Osteocyte (in vitro differentiated cells): Measurements from ENCODE around the gene C10orf143. TPM values are rescaled to one million over a fixed set of nuclear protein-coding genes. Genes with fewer than 3 reads are reported as not detected.

Source experiments
- DNase-seq: peaks from one replicate; pipeline ENCODE4 v3.0.0; 2021; ENCODE audit warnings: mixed read lengths; ENCODE audit not compliant: unreplicated experiment; ENCODE audit errors: extremely low spot score
- H3K27ac Mint-ChIP-seq: one replicate; pipeline ENCODE4 v1.8.0; 2021; ENCODE audit warnings: mild to moderate bottlenecking, mixed read lengths; ENCODE audit not compliant: unreplicated experiment
- H3K27me3 Mint-ChIP-seq: one replicate; pipeline ENCODE4 v1.8.0; 2021; ENCODE audit warnings: mixed read lengths; ENCODE audit not compliant: unreplicated experiment
- H3K36me3 Mint-ChIP-seq: one replicate; pipeline ENCODE4 v1.8.0; 2021; ENCODE audit warnings: mixed read lengths; ENCODE audit not compliant: unreplicated experiment
- H3K4me1 Mint-ChIP-seq: one replicate; pipeline ENCODE4 v1.8.0; 2021; ENCODE audit warnings: mixed read lengths; ENCODE audit not compliant: unreplicated experiment
- H3K4me3 Mint-ChIP-seq: one replicate; pipeline ENCODE4 v1.8.0; 2021; ENCODE audit warnings: mild to moderate bottlenecking, moderate library complexity, mixed read lengths; ENCODE audit not compliant: unreplicated experiment
- H3K9me3 Mint-ChIP-seq: one replicate; pipeline ENCODE4 v1.8.0; 2021; ENCODE audit warnings: mixed read lengths; ENCODE audit not compliant: unreplicated experiment
- total RNA-seq: library from RNA; stranded (reverse); gene quantifications from 2 replicates; pipeline ENCODE4 v1.2.1, GENCODE V29; 2021
- TF ChIP-seq, protein P1 (sequence below): fragments of 200-600 bp; sonication (generic); IDR thresholded peaks from 2 replicates; pipeline ENCODE4 v1.5.0; 2021; ENCODE audit warnings: antibody characterized with exemption, mild to moderate bottlenecking, moderate library complexity

The C10orf143 gene
- total RNA-seq, 1 donor from 2014 or later: 4.1 TPM

DNA sequence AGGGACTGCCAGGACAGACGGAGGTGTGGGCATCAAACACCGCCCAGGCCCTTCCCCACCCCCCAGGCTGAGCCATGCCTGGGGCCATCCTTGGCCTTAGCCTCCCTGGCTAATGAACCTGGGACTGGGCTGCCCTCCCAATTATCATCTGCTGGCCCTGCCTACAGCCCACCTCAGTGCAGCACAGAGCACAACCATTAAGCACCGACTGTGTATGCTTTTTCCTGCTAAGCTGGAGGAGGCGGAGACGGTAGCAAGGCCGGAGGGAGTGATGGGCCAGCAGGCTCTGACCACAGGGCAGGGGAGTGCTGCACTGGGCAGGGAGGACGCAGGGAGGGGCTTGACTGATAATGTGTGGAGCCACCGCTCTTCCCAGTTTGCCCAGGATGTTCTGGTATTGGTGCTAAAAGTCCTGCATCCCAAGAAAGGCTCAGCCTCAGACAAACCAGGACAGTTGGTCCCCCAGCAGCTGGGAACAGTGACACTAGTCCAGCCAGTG, 72.0 kb downstream of the C10orf143 start:
- H3K27me3 Mint-ChIP-seq: no peaks in the 10 kb centered on the region
- TF ChIP-seq, protein P1, sequence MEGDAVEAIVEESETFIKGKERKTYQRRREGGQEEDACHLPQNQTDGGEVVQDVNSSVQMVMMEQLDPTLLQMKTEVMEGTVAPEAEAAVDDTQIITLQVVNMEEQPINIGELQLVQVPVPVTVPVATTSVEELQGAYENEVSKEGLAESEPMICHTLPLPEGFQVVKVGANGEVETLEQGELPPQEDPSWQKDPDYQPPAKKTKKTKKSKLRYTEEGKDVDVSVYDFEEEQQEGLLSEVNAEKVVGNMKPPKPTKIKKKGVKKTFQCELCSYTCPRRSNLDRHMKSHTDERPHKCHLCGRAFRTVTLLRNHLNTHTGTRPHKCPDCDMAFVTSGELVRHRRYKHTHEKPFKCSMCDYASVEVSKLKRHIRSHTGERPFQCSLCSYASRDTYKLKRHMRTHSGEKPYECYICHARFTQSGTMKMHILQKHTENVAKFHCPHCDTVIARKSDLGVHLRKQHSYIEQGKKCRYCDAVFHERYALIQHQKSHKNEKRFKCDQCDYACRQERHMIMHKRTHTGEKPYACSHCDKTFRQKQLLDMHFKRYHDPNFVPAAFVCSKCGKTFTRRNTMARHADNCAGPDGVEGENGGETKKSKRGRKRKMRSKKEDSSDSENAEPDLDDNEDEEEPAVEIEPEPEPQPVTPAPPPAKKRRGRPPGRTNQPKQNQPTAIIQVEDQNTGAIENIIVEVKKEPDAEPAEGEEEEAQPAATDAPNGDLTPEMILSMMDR: no peak
- no peaks in the 10 kb centered on the region for H3K4me1 Mint-ChIP-seq
- no peaks in the 10 kb centered on the region for H3K36me3 Mint-ChIP-seq
- H3K4me3 Mint-ChIP-seq: no peak overlapping the region
- peaks cover 5% of the 10 kb centered on the region for H3K9me3 Mint-ChIP-seq
- no peak overlapping the region for H3K27ac Mint-ChIP-seq
- DNase-seq: no peak

DNA sequence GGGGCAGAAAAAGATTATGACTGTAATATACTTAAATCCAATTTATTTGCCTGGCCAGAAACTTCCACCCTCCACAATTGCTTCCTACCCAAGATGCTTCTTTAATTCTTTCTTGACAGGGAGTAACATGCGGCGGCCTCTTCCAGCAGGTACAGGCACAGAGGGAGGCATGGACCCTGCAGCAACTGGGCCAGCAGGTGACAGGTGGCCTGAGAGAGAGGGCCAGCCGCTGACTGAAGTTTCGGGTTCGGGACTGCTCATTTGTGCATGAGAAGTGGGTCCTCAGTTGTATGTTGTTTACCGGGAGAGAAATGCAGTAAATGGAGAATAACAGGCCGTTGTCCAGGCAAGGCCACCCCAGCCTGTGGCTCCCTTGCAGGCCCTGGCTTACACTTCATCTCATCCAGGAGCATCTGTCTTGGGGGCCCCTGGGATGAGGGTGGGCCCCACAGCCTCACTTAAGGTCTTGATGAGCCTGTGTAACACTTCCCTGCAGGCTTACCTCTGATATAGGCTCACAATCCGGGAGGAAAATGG, 72.5 kb downstream of the C10orf143 start:
- H3K27ac Mint-ChIP-seq: no peak overlapping the region
- peaks cover 5% of the 10 kb centered on the region for H3K9me3 Mint-ChIP-seq
- TF ChIP-seq, protein P1: no peak
- no peaks in the 10 kb centered on the region for H3K27me3 Mint-ChIP-seq
- no peak for DNase-seq
- H3K36me3 Mint-ChIP-seq: no peaks in the 10 kb centered on the region
- H3K4me1 Mint-ChIP-seq: no peaks in the 10 kb centered on the region
- H3K4me3 Mint-ChIP-seq: no peak overlapping the region

DNA sequence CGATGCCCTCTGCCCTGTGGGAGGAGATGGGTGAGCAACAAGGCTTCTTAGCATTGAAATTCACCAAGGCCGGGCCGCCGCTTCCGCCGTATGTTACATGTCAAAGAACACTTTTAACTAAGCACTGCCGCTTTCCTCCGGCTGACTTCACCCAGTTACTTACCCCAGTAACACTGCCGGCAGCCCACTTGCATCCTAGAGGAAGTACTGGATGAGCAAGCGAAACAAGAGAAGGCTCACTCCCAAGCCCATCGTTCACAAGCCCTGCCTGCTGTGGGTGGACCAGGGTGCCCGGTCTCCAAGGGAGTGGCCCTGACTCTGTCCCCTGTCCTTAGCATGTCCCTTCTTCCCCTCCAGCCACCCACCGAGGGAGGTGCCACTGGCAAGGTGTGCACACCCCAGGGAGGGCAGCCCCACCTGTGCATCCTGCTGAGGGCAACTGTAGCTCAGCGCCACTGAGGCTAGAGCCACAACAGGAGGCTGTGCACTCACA, 73.4 kb downstream of the C10orf143 start:
- TF ChIP-seq, protein P1: no peak
- H3K27me3 Mint-ChIP-seq: no peaks in the 10 kb centered on the region
- H3K27ac Mint-ChIP-seq: no peak overlapping the region
- peaks cover 8% of the 10 kb centered on the region for H3K9me3 Mint-ChIP-seq
- no peaks in the 10 kb centered on the region for H3K36me3 Mint-ChIP-seq
- no peaks in the 10 kb centered on the region for H3K4me1 Mint-ChIP-seq
- H3K4me3 Mint-ChIP-seq: no peak overlapping the region
- DNase-seq: no peak

DNA sequence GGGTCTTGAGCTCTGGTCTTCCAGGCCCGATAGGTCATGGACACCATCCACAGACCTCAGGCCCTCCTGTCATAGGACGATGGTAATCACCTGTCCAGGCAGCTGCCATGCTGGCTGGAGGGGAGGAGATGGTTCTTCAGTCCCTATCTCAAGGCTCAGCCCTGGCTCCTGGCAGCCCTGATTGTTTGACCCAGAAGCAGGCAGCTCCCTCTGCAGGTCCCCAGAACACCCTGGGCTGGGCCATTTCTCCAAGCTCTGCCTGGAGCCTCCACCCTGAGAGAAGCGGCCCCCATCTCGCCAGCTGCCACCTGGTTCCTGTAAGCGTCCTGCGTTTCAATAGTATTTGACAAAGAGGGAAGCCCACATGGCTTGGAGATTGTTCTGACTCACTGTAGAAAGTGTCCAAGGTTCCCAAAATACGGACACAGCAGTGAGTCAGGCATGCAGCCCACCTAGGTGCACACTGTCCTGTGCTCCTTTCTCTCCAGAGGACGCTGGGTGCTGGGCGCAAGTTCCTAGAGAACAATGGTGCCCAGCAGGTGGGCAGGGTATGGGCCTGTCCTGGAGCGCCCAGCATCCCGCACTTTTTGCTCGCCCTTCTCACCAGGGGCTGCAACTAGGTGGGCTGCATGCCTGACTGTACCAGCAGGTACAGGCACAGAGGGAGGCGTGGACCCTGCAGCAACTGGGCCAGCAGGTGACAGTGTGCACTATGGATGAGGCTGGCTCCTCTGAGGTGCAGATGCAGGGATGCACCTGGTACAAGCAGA, 74.1 kb downstream of the C10orf143 start:
- Mint-ChIP-seq H3K4me1 (no peaks in the 10 kb centered on the region), H3K36me3 (no peaks in the 10 kb centered on the region), H3K4me3 (no peak overlapping the region), H3K9me3 (peaks cover 15% of the 10 kb centered on the region), H3K27me3 (no peaks in the 10 kb centered on the region), H3K27ac (no peak overlapping the region)
- DNase-seq: no peak
- TF ChIP-seq, protein P1: no peak

DNA sequence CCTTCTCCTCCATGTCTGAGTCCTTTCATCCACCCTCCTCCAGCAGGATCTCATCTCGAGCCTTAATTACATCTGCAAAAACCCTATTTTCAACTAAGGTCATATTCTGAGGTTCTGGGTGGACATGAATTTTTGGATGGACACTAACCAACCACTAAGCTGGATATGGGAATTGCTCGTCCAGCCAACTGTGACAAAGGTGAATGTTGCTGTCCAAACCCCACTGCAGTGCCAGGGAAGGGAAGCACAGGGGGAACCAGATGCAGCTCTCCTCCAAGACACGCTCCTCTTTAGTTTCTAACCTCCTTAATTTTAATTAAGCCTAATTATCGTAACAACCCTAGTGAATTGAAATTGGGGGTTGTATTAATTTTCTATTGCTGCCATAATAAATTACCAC, 81.4 kb downstream of the C10orf143 start:
- Mint-ChIP-seq H3K4me3 (no peak overlapping the region), H3K27ac (no peak overlapping the region), H3K36me3 (no peaks in the 10 kb centered on the region), H3K27me3 (no peaks in the 10 kb centered on the region), H3K9me3 (peaks cover 15% of the 10 kb centered on the region), H3K4me1 (no peaks in the 10 kb centered on the region)
- no peak for DNase-seq
- TF ChIP-seq, protein P1: no peak
